GM12878 (cell line): ENCODE measurements around the gene ACAP1.

Source experiments
- CREB1 ChIP-seq: IDR thresholded peaks from 2 replicates; pipeline ENCODE4 v1.6.1; 2012; ENCODE audit warnings: low read depth, mild to moderate bottlenecking, inconsistent platforms
- EGR1 ChIP-seq, 2 experiments: IDR thresholded peaks; 1 replicate in 1 of 2; 2 replicates in 1 of 2; pipeline ENCODE4 v1.6.1; 2011 to 2012; ENCODE audit warnings: low read depth in 2 of 2, low read length in 2 of 2, borderline replicate concordance in 1 of 2, mild to moderate bottlenecking in 1 of 2, moderate library complexity in 1 of 2
- EZH2 ChIP-seq: IDR thresholded peaks from 2 replicates; pipeline ENCODE4 v1.6.1; 2012; ENCODE audit warnings: low read depth, mild to moderate bottlenecking, control low read depth, inconsistent platforms, low read length, borderline replicate concordance; ENCODE audit not compliant: control insufficient read depth
- IKZF1 ChIP-seq: fragments of 450-650 bp; conservative IDR thresholded peaks from 2 replicates; pipeline ENCODE4 v1.6.1; 2017; ENCODE audit warnings: antibody characterized with exemption, mild to moderate bottlenecking
- JUND ChIP-seq: IDR thresholded peaks from 2 replicates; pipeline ENCODE4 v1.6.1; 2012; ENCODE audit warnings: low read depth, mild to moderate bottlenecking, low read length, improper control_type of control experiment, moderate library complexity
- NFYB ChIP-seq: IDR thresholded peaks from 2 replicates; pipeline ENCODE4 v1.6.1; 2011; ENCODE audit warnings: low read depth, mild to moderate bottlenecking, low read length, improper control_type of control experiment, moderate library complexity; ENCODE audit not compliant: insufficient read depth
- SIX5 ChIP-seq: IDR thresholded peaks from 2 replicates; pipeline ENCODE4 v1.6.1; 2011; ENCODE audit warnings: mild to moderate bottlenecking, low read depth, low read length, moderate library complexity; ENCODE audit not compliant: severe bottlenecking
- SMARCA5 ChIP-seq: fragments of 450-650 bp; IDR thresholded peaks from 2 replicates; pipeline ENCODE4 v1.6.1; 2017; ENCODE audit warnings: mild to moderate bottlenecking
- SREBF2 ChIP-seq: IDR thresholded peaks from 2 replicates; pipeline ENCODE4 v1.6.1; 2012; ENCODE audit warnings: mild to moderate bottlenecking, low read length
- TF ChIP-seq, protein P1 (sequence below), 3 experiments: IDR thresholded peaks in 2 of 3; conservative IDR thresholded peaks in 1 of 3; 2 replicates each; pipeline ENCODE4 v1.5.1; 2011; ENCODE audit warnings: low read depth in 3 of 3, low read length in 3 of 3, mild to moderate bottlenecking in 3 of 3, control low read depth in 2 of 3, moderate library complexity in 2 of 3, inconsistent platforms in 1 of 3, mixed read lengths in 1 of 3; ENCODE audit not compliant: control insufficient read depth in 2 of 3, insufficient read depth in 1 of 3; ENCODE audit errors: extremely low read depth in 1 of 3

- TF ChIP-seq EGR1 (IDR thresholded peaks at IDR 0.05; ENCODE audit: borderline replicate concordance in 1 of 2, low read depth in 2 of 2, low read length in 2 of 2) (no peak), SREBF2 (no peak), SIX5 (no peak), IKZF1 (no peak), SMARCA5 (no peak), NFYB (no peak), CREB1 (no peak), JUND (no peak), EZH2 (no peak)
- TF ChIP-seq, protein P1, sequence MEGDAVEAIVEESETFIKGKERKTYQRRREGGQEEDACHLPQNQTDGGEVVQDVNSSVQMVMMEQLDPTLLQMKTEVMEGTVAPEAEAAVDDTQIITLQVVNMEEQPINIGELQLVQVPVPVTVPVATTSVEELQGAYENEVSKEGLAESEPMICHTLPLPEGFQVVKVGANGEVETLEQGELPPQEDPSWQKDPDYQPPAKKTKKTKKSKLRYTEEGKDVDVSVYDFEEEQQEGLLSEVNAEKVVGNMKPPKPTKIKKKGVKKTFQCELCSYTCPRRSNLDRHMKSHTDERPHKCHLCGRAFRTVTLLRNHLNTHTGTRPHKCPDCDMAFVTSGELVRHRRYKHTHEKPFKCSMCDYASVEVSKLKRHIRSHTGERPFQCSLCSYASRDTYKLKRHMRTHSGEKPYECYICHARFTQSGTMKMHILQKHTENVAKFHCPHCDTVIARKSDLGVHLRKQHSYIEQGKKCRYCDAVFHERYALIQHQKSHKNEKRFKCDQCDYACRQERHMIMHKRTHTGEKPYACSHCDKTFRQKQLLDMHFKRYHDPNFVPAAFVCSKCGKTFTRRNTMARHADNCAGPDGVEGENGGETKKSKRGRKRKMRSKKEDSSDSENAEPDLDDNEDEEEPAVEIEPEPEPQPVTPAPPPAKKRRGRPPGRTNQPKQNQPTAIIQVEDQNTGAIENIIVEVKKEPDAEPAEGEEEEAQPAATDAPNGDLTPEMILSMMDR (IDR thresholded peaks at IDR 0.05 in 2 of 3, conservative IDR thresholded peaks at IDR 0.05 in 1 of 3; ENCODE audit: control insufficient read depth in 2 of 3, extremely low read depth in 1 of 3, insufficient read depth in 1 of 3, low read depth in 3 of 3, low read length in 3 of 3): no peak
Measured at GRCh38 chr17:7327056-7327455, 9.3 kb upstream of the ACAP1 start.
